Glomerular visceral epithelial cell (primary cell): ENCODE measurements around the gene B3GALT6.
"Not testable (repeated sequence)": the region's sequence is repeated elsewhere in the genome, so short reads cannot be mapped to it uniquely, and the experiment has no call there.

Experiments used
- DNase-seq: peaks from one replicate; pipeline ENCODE4 v3.0.0-alpha.2; 2016; ENCODE audit errors: extremely low spot score

Gene B3GALT6

GRCh38 chr1:1232208-1232795 is at the start of gene B3GALT6:
B3GALT6 (plus strand) TSS chr1:1232237; CDS start chr1:1232279, 42 bp downstream.
- no peak for DNase-seq

DNA sequence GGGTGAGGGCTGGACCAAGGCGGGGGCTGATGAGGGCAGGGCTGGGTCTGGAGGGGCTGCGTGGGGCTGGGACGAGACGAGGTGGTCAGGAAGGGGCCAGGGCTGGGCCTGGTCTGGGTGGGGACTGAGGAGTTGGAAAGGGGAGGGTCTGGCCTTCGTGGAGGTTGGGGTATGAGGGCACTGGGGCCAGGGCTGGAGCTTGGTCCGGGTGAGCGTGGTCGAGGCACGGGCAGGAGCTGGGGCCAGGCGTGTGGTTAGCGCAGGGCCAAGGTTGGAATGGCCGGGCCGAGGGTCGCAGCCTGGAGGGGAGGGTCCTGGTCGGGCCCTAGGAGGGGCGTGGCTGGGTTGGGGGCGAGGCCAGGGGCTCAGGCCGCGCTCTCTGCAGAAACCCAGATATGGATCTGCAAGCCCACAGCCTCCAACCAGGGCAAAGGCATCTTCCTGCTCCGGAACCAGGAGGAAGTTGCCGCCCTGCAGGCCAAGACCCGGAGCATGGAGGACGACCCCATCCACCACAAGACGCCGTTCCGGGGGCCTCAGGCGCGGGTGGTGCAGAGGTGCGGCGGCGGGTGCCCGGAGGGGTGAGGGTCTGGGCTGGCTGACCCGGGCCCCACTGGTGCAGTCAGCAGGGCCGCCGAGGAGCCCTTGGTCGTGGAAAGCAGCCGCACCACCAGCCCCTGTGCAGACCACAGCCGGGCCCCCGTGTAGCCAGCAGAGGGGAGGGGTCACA is 49.4 kb upstream of the B3GALT6 start:
- DNase-seq = no peak

DNA sequence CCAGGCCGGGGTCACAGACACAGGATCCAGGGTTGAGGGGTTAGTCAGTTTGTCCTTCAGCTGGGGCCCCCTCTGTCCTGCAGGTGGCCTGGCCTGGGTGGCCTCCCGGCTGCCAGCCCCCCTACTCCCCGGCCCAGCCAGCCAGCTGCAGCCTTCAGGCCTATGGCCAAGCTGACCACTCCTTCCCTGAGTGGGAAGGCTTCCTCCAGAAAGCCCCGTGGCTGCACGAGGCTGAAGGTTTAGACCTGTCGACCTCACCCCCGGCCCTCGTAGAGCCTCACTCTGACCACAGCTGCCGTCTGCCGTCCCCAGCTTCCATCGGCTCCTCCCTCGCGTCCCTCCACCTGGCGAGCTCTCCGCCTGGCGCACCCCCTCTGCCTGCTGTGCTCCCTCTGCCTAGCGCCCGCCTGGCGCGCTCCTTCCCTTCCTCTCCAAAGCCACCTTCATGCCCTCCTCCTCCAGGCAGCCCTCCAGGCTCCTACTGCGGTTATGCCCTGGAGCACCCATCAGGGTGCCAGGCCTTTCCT is 48.8 kb upstream of the B3GALT6 start:
- DNase-seq = no peak

GRCh38 chr1:1183833-1184775 is 47.9 kb upstream of the B3GALT6 start:
- DNase-seq = no peak

- no peak for DNase-seq
Observed at GRCh38 chr1:1185101-1185765, 46.8 kb upstream of the B3GALT6 start.

GRCh38 chr1:1187938-1188337 is 44.1 kb upstream of the B3GALT6 start:
- no peak for DNase-seq

- DNase-seq = no peak
Observed at GRCh38 chr1:1189111-1189510, 42.9 kb upstream of the B3GALT6 start.

GRCh38 chr1:1191734-1192133 is 40.3 kb upstream of the B3GALT6 start:
- DNase-seq = no peak

DNA sequence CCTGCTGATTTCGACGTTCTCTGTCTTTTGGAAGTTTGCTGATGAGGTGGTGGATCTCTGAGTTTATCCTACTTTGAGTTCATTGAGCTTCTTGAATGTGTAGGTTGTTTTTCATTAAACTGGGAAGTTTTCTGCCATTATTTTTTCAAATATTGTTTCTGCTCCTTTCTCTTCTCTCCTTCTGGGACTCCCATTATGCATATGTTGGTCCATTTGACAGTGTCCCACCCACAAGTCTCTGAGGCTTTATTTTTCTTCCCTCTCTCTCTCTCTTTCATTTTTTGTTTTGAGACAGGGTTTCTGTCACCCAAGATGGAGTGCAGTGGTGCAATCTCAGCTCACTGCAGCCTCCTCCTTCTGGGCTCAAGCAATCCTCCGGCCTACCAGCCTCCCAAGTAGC is 37.3 kb upstream of the B3GALT6 start:
- no peak for DNase-seq

DNA sequence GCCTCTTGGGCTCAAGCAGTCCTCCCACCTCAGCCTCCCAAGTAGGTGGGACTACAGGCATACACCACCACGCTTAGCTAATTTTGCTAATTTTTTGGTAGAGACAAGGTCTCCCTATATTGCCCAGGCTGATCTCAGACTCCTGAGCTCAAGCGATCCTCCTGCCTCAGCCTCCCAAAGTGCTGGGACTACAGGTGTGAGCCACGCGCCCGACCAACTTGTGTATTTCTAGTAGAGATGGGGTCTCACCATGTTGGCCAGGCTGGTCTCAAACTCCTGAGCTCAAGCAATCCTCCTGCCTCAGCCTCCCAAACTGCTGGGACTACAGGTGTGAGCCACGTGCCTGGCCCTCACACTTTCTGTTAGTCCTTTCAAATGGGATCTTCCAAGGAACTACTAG is 36.3 kb upstream of the B3GALT6 start:
- not testable (repeated sequence) for DNase-seq

GRCh38 chr1:1196431-1197187 is 35.4 kb upstream of the B3GALT6 start:
- DNase-seq = no peak

DNA sequence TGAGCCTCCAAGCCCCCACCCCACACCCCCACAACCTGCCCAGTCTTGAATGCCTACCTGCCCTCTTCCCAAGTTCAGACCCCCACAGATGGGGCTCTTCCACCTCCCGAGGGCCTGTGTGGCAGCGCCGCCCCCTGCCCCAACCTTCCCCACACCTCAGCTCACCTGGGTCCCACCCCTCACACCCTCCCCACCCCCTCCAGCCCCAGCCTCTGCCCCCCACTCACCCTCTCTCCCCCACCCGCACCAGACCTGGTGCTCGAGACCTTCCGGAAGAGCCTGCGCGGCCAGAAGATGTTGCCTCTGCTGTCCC is 34.9 kb upstream of the B3GALT6 start:
- DNase-seq = no peak

GRCh38 chr1:1197551-1198422 is 34.2 kb upstream of the B3GALT6 start:
- no peak for DNase-seq

GRCh38 chr1:1198423-1199140 is 33.5 kb upstream of the B3GALT6 start:
- DNase-seq = no peak

DNA sequence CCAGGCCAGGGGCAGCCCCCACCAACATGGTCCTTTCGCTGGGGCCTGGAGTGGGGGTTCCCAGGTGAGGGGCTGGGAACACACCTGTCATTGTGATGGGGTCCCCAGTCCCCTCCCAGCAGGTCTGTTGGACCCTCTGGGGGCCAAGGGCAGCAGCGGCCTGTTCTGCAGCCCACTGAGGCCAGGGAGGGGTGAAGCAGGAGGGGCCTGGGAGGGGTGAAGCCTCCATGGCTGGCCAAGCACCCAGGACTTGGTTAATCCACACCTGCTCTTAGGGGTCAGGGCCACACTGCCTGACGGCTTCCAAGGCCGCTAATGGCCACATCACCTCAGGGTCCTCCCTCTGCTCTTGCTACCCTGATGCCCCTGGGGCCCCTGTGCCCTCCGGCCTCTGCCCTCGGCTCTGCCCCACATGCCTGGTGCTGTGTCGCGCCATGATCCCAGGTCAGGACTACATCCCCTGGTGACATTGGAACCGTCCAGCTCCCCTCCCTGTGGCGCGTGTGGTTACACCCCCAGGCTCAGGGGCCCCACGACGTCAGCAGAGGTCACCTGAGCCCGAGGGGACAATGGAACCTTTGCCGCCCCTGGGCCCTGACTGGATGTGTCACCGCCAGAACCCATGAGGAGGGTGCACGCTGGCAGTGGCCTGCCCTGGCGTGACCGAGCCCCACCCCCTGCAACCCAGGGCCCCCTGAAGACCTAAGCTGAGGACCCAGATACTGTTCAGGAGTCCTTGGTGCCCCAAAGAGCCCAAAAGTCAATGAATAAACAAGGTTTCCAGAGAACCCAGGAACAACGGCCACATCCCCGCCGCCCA is 32.7 kb upstream of the B3GALT6 start:
- no peak for DNase-seq

DNA sequence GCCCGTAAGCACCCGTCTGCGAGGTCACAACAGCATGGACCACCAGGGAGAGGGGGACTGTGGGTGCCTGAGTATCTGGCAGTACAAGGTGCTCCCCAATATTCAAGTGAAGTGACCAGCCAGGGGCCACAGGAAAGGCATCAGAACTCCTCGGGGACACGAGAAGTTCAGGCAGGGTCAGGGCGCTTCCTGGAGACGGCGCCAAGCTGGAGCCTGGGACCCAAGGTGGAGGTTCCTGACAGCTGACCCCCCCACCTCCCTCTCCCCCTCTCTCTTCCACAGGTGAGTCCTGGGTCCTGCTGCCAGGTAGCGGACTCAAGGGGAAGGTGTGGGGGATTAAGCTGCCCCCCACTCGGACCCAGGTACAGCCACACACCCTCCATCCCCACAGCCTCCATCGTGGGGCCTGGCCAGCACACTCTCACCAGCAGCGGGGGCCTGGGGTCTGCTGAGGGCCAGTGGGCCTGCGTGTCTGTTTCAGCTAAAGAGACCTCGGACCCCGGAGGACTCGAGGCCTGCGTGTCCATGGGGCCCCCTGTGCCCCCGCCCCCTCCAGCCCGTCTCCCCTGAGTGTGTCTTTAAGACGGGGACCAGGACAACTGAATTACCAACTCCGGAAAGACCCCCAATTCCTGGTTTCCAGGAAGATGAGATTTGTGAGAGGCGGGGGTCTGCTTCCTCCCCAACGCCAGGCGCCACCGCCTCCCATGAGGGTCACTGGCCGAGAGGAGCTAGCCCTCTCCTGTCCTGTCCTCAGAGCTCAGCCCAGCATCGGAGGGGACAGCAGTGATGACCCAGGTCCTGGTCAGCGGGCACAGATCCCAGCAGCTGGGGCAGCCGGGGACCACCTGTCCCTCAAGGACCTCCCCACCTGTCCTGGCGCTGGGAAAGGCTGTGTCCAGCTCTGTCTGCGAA is 31.8 kb upstream of the B3GALT6 start:
- DNase-seq = no peak
